GM23338 (cell line): ENCODE results near the gene RFFL. TPM values are rescaled to one million over a fixed set of nuclear protein-coding genes. Genes with fewer than 3 reads are reported as not detected.

Source experiments
- ATAC-seq: fragments of 200-7000 bp; cut with Tn5 transposase; 3 replicates; pipeline ENCODE4 v1.9.1; 2020
- DNase-seq: peaks from one replicate; pipeline ENCODE4 v3.0.0-alpha.2; 2015; ENCODE audit warnings: low spot score
- H2AFZ ChIP-seq: fragments of 200-600 bp; sonication (generic); 2 replicates; pipeline ENCODE4 v1.8.0; 2016; ENCODE audit warnings: antibody characterized with exemption, mild to moderate bottlenecking, moderate library complexity
- H3F3A ChIP-seq: fragments of 200-600 bp; sonication (generic); replicated peaks from 2 replicates; pipeline ENCODE4 v1.8.0; 2017; ENCODE audit warnings: antibody characterized with exemption, mixed run types, low read depth
- H3K27ac ChIP-seq: fragments of 200-600 bp; sonication (generic); 2 replicates; pipeline ENCODE4 v1.6.1; 2016; ENCODE audit warnings: low read depth
- H3K27me3 ChIP-seq: fragments of 200-600 bp; sonication (generic); 2 replicates; pipeline ENCODE4 v1.8.0; 2016; ENCODE audit warnings: mild to moderate bottlenecking, mixed run types, moderate library complexity; ENCODE audit not compliant: insufficient read depth
- H3K36me3 ChIP-seq: fragments of 200-600 bp; sonication (generic); 2 replicates; pipeline ENCODE4 v1.8.0; 2016; ENCODE audit warnings: mild to moderate bottlenecking; ENCODE audit not compliant: insufficient read depth
- H3K4me1 ChIP-seq: fragments of 200-600 bp; sonication (generic); 2 replicates; pipeline ENCODE4 v1.8.0; 2016; ENCODE audit warnings: mild to moderate bottlenecking, moderate library complexity; ENCODE audit not compliant: insufficient read depth
- H3K4me2 ChIP-seq: fragments of 200-600 bp; sonication (generic); 2 replicates; pipeline ENCODE4 v1.7.1; 2017; ENCODE audit warnings: mixed run types
- H3K4me3 ChIP-seq: fragments of 200-600 bp; sonication (generic); 2 replicates; pipeline ENCODE4 v1.6.1; 2016; ENCODE audit warnings: mixed run types
- H3K79me2 ChIP-seq: fragments of 200-600 bp; sonication (generic); replicated peaks from 2 replicates; pipeline ENCODE4 v1.8.0; 2017; ENCODE audit warnings: mild to moderate bottlenecking; ENCODE audit not compliant: insufficient read depth
- H3K9me2 ChIP-seq: fragments of 200-600 bp; sonication (generic); 2 replicates; pipeline ENCODE4 v1.8.0; 2017; ENCODE audit not compliant: insufficient read depth
- H4K20me1 ChIP-seq: fragments of 200-600 bp; sonication (generic); replicated peaks from 2 replicates; pipeline ENCODE4 v1.8.0; 2017; ENCODE audit warnings: mild to moderate bottlenecking; ENCODE audit not compliant: insufficient read depth
- H3K27ac Mint-ChIP-seq: 2 replicates; pipeline ENCODE4 v1.8.0; 2020; ENCODE audit warnings: inconsistent platforms, mild to moderate bottlenecking, moderate library complexity, mixed read lengths
- H3K27me3 Mint-ChIP-seq: 3 replicates; pipeline ENCODE4 v1.8.0; 2022; ENCODE audit warnings: low read depth, mild to moderate bottlenecking, moderate library complexity, mixed read lengths, inconsistent platforms; ENCODE audit not compliant: insufficient read depth, poor library complexity
- H3K36me3 Mint-ChIP-seq: 3 replicates; pipeline ENCODE4 v1.8.0; 2021; ENCODE audit warnings: low read depth, mild to moderate bottlenecking, inconsistent platforms, moderate library complexity, mixed read lengths
- H3K4me1 Mint-ChIP-seq: 3 replicates; pipeline ENCODE4 v1.8.0; 2020; ENCODE audit warnings: mild to moderate bottlenecking, inconsistent platforms, mixed read lengths
- H3K4me3 Mint-ChIP-seq: 3 replicates; pipeline ENCODE4 v1.8.0; 2021; ENCODE audit warnings: moderate library complexity, mild to moderate bottlenecking, inconsistent platforms, mixed read lengths
- H3K9me3 Mint-ChIP-seq: 3 replicates; pipeline ENCODE4 v1.8.0; 2020; ENCODE audit warnings: moderate library complexity, mild to moderate bottlenecking, inconsistent platforms, mixed read lengths
- CREB1 ChIP-seq: fragments of 250-450 bp; sonication (Bioruptor Pico); IDR thresholded peaks from 2 replicates; pipeline ENCODE4 v1.5.0; 2020; ENCODE audit warnings: low read depth, mild to moderate bottlenecking, moderate library complexity
- EZH2 ChIP-seq: fragments of 200-600 bp; sonication (generic); IDR thresholded peaks from one replicate; pipeline ENCODE4 v1.8.0; 2017; ENCODE audit warnings: antibody characterized with exemption, mild to moderate bottlenecking, low read depth; ENCODE audit not compliant: unreplicated experiment
- EZH2phosphoT487 ChIP-seq: fragments of 200-600 bp; sonication (generic); IDR thresholded peaks from one replicate; pipeline ENCODE4 v1.8.1; 2018; ENCODE audit warnings: antibody characterized with exemption; ENCODE audit not compliant: unreplicated experiment
- JUNB ChIP-seq: IDR thresholded peaks from one replicate; pipeline ENCODE4 v1.6.1; 2016; ENCODE audit warnings: antibody characterized with exemption; ENCODE audit not compliant: unreplicated experiment
- NANOG ChIP-seq: IDR thresholded peaks from 2 replicates; pipeline ENCODE4 v1.6.1; 2016; ENCODE audit warnings: antibody characterized with exemption, borderline replicate concordance
- POLR2AphosphoS5 ChIP-seq: IDR thresholded peaks from 2 replicates; pipeline ENCODE4 v1.6.1; 2016; ENCODE audit warnings: antibody characterized with exemption, low read depth
- STAT1 ChIP-seq: IDR thresholded peaks from one replicate; pipeline ENCODE4 v1.6.1; 2016; ENCODE audit warnings: antibody characterized with exemption; ENCODE audit not compliant: unreplicated experiment
- ZNF114 ChIP-seq: fragments of 250-450 bp; sonication (Bioruptor Pico); IDR thresholded peaks from 2 replicates; pipeline ENCODE4 v1.5.0; 2020; ENCODE audit warnings: mild to moderate bottlenecking, moderate library complexity
- ZNF331 ChIP-seq: fragments of 250-450 bp; sonication (Bioruptor Pico); IDR thresholded peaks from 2 replicates; pipeline ENCODE4 v1.5.0; 2020; ENCODE audit warnings: low read depth, mild to moderate bottlenecking, moderate library complexity
- polyA plus RNA-seq: library from polyadenylated mRNA; unstranded; fragments of >200 nt; fragmentation: Nextera tagmentation; extraction: Ambion mirVana; gene quantifications from 2 replicates; pipeline ENCODE4 v1.2.1, GENCODE V29; 2016
- total RNA-seq: library from RNA; depleted of rRNA; stranded (reverse); fragments of >200 nt; shearing (Covaris generic); gene quantifications from 2 replicates; pipeline ENCODE4 v1.2.3, GENCODE V29; 2014
- TF ChIP-seq, protein P1 (sequence below): fragments of 250-450 bp; sonication (Bioruptor Pico); IDR thresholded peaks from 2 replicates; pipeline ENCODE4 v1.5.0; 2020; ENCODE audit warnings: mild to moderate bottlenecking, moderate library complexity
- TF ChIP-seq, protein P2 (sequence below): IDR thresholded peaks from 2 replicates; pipeline ENCODE4 v1.6.1; 2016; ENCODE audit warnings: antibody characterized with exemption
- TF ChIP-seq, protein P3 (sequence below): IDR thresholded peaks from one replicate; pipeline ENCODE4 v1.6.1; 2018; ENCODE audit warnings: antibody characterized with exemption; ENCODE audit not compliant: unreplicated experiment
- TF ChIP-seq, protein P4 (sequence below), 2 experiments: fragments of 200-600 bp in 1 of 2; sonication (generic) in 1 of 2; conservative IDR thresholded peaks; 2 replicates each; pipeline versions ENCODE4 v1.5.1 to v1.6.1; 2016 to 2017; ENCODE audit warnings: antibody characterized with exemption in 2 of 2, low read depth in 2 of 2, mild to moderate bottlenecking in 2 of 2, moderate library complexity in 1 of 2

RFFL gene
- total and polyA plus RNA-seq, 2 experiments from 2014 or later, result 4.1 to 22.2 TPM

DNA sequence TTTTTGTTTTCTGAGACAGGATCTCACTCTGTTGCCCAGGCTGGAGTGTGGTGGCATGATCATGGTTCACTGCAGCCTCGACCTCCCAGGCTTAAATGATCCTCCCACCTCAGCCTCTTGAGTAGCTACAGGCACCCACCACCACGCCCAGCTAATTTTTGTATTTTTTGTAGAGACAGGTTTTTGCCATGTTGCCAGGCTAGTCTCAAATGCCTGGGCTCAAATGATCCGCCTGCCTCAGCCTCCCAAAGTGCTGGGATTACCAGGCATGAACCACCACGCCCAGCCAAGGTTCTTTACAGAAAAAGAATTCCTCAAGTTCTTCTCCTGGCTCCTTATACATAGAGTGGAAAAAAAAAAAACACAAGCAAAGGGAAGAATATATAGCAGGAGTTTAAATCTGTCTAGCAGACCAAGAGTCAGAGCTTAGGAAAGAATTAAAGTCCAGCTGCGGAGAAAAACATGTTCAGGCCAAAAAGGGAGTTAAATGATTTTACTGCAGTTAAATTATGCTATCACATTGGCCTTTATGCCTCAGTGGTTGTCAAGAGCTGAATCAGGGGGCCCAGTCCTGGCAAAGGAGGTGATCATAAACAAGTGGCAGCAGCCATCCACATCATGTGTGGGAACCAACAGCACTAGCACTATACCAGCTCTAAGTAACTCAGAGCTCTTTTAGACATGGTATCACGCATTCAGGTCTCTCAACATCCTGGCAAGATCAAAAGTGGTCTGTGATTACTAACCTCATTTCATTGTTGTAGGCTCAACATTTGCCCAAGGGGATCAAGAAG, 43.9 kb downstream of the RFFL start:
- Histone ChIP-seq H3K27me3 (no peaks in the 10 kb centered on the region), H3K36me3 (no peaks in the 10 kb centered on the region), H3K27ac (no peak overlapping the region), H3K79me2 (no peaks in the 10 kb centered on the region), H3F3A (no peaks in the 10 kb centered on the region), H2AFZ (no peak overlapping the region), H3K4me3 (no peak overlapping the region), H3K9me2 (no peaks in the 10 kb centered on the region), H3K4me2 (no peak overlapping the region), H3K4me1 (no peaks in the 10 kb centered on the region), H4K20me1 (no peaks in the 10 kb centered on the region)
- ATAC-seq, result no peak
- Mint-ChIP-seq H3K27ac (no peak overlapping the region), H3K4me3 (no peak overlapping the region), H3K9me3 (no peaks in the 10 kb centered on the region), H3K4me1 (no peaks in the 10 kb centered on the region), H3K36me3 (peaks cover 6% of the 10 kb centered on the region; the same call in 2 of the 3 replicates), H3K27me3 (no peaks in the 10 kb centered on the region)
- no peak for TF ChIP-seq CREB1 (CRISPR knock-in tag)
- no peak for TF ChIP-seq NANOG
- no peak for TF ChIP-seq STAT1
- TF ChIP-seq, protein P1, sequence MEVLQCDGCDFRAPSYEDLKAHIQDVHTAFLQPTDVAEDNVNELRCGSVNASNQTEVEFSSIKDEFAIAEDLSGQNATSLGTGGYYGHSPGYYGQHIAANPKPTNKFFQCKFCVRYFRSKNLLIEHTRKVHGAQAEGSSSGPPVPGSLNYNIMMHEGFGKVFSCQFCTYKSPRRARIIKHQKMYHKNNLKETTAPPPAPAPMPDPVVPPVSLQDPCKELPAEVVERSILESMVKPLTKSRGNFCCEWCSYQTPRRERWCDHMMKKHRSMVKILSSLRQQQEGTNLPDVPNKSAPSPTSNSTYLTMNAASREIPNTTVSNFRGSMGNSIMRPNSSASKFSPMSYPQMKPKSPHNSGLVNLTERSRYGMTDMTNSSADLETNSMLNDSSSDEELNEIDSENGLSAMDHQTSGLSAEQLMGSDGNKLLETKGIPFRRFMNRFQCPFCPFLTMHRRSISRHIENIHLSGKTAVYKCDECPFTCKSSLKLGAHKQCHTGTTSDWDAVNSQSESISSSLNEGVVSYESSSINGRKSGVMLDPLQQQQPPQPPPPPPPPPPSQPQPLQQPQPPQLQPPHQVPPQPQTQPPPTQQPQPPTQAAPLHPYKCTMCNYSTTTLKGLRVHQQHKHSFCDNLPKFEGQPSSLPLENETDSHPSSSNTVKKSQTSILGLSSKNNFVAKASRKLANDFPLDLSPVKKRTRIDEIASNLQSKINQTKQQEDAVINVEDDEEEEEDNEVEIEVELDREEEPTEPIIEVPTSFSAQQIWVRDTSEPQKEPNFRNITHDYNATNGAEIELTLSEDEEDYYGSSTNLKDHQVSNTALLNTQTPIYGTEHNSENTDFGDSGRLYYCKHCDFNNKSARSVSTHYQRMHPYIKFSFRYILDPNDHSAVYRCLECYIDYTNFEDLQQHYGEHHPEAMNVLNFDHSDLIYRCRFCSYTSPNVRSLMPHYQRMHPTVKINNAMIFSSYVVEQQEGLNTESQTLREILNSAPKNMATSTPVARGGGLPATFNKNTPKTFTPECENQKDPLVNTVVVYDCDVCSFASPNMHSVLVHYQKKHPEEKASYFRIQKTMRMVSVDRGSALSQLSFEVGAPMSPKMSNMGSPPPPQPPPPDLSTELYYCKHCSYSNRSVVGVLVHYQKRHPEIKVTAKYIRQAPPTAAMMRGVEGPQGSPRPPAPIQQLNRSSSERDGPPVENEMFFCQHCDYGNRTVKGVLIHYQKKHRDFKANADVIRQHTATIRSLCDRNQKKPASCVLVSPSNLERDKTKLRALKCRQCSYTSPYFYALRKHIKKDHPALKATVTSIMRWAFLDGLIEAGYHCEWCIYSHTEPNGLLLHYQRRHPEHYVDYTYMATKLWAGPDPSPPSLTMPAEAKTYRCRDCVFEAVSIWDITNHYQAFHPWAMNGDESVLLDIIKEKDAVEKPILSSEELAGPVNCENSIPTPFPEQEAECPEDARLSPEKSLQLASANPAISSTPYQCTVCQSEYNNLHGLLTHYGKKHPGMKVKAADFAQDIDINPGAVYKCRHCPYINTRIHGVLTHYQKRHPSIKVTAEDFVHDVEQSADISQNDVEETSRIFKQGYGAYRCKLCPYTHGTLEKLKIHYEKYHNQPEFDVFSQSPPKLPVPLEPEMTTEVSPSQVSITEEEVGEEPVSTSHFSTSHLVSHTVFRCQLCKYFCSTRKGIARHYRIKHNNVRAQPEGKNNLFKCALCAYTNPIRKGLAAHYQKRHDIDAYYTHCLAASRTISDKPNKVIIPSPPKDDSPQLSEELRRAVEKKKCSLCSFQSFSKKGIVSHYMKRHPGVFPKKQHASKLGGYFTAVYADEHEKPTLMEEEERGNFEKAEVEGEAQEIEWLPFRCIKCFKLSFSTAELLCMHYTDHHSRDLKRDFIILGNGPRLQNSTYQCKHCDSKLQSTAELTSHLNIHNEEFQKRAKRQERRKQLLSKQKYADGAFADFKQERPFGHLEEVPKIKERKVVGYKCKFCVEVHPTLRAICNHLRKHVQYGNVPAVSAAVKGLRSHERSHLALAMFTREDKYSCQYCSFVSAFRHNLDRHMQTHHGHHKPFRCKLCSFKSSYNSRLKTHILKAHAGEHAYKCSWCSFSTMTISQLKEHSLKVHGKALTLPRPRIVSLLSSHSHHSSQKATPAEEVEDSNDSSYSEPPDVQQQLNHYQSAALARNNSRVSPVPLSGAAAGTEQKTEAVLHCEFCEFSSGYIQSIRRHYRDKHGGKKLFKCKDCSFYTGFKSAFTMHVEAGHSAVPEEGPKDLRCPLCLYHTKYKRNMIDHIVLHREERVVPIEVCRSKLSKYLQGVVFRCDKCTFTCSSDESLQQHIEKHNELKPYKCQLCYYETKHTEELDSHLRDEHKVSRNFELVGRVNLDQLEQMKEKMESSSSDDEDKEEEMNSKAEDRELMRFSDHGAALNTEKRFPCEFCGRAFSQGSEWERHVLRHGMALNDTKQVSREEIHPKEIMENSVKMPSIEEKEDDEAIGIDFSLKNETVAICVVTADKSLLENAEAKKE (CRISPR knock-in tag), result no peak
- no peak for TF ChIP-seq ZNF331 (CRISPR knock-in tag)
- no peak for TF ChIP-seq EZH2phosphoT487
- TF ChIP-seq EZH2, result no peak
- TF ChIP-seq ZNF114 (CRISPR knock-in tag), result no peak
- TF ChIP-seq POLR2AphosphoS5, result no peak
- TF ChIP-seq JUNB, result no peak
- TF ChIP-seq, protein P2, sequence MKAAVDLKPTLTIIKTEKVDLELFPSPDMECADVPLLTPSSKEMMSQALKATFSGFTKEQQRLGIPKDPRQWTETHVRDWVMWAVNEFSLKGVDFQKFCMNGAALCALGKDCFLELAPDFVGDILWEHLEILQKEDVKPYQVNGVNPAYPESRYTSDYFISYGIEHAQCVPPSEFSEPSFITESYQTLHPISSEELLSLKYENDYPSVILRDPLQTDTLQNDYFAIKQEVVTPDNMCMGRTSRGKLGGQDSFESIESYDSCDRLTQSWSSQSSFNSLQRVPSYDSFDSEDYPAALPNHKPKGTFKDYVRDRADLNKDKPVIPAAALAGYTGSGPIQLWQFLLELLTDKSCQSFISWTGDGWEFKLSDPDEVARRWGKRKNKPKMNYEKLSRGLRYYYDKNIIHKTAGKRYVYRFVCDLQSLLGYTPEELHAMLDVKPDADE, result no peak
- TF ChIP-seq, protein P3, sequence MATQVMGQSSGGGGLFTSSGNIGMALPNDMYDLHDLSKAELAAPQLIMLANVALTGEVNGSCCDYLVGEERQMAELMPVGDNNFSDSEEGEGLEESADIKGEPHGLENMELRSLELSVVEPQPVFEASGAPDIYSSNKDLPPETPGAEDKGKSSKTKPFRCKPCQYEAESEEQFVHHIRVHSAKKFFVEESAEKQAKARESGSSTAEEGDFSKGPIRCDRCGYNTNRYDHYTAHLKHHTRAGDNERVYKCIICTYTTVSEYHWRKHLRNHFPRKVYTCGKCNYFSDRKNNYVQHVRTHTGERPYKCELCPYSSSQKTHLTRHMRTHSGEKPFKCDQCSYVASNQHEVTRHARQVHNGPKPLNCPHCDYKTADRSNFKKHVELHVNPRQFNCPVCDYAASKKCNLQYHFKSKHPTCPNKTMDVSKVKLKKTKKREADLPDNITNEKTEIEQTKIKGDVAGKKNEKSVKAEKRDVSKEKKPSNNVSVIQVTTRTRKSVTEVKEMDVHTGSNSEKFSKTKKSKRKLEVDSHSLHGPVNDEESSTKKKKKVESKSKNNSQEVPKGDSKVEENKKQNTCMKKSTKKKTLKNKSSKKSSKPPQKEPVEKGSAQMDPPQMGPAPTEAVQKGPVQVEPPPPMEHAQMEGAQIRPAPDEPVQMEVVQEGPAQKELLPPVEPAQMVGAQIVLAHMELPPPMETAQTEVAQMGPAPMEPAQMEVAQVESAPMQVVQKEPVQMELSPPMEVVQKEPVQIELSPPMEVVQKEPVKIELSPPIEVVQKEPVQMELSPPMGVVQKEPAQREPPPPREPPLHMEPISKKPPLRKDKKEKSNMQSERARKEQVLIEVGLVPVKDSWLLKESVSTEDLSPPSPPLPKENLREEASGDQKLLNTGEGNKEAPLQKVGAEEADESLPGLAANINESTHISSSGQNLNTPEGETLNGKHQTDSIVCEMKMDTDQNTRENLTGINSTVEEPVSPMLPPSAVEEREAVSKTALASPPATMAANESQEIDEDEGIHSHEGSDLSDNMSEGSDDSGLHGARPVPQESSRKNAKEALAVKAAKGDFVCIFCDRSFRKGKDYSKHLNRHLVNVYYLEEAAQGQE, result no peak
- TF ChIP-seq, protein P4, sequence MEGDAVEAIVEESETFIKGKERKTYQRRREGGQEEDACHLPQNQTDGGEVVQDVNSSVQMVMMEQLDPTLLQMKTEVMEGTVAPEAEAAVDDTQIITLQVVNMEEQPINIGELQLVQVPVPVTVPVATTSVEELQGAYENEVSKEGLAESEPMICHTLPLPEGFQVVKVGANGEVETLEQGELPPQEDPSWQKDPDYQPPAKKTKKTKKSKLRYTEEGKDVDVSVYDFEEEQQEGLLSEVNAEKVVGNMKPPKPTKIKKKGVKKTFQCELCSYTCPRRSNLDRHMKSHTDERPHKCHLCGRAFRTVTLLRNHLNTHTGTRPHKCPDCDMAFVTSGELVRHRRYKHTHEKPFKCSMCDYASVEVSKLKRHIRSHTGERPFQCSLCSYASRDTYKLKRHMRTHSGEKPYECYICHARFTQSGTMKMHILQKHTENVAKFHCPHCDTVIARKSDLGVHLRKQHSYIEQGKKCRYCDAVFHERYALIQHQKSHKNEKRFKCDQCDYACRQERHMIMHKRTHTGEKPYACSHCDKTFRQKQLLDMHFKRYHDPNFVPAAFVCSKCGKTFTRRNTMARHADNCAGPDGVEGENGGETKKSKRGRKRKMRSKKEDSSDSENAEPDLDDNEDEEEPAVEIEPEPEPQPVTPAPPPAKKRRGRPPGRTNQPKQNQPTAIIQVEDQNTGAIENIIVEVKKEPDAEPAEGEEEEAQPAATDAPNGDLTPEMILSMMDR (conservative IDR thresholded peaks at IDR 0.05; ENCODE audit: low read depth in 2 of 2), result no peak
- DNase-seq, result no peak
